Lower lobe of right lung (tissue), 2 donors: ENCODE measurements around the gene PML. TPM values are rescaled to one million over a fixed set of nuclear protein-coding genes. Genes with fewer than 3 reads are reported as not detected.

Experiments
- ATAC-seq, 2 donors: fragments of 200-7000 bp; cut with Tn5 transposase; one replicate each; pipeline ENCODE4 v1.9.1; 2020 to 2022; ENCODE audit warnings: mild to moderate bottlenecking in 2 of 2, moderate library complexity in 2 of 2
- DNase-seq: peaks from one replicate; pipeline ENCODE4 v3.0.0-alpha.2; 2020
- H3K27ac ChIP-seq: fragments of 200-600 bp; one replicate; pipeline ENCODE4 v1.8.0; 2022
- H3K27me3 ChIP-seq: fragments of 200-600 bp; one replicate; pipeline ENCODE4 v1.8.0; 2022; ENCODE audit warnings: low read depth
- H3K36me3 ChIP-seq: fragments of 200-600 bp; one replicate; pipeline ENCODE4 v1.8.0; 2022; ENCODE audit warnings: mild to moderate bottlenecking
- H3K4me1 ChIP-seq: fragments of 200-600 bp; one replicate; pipeline ENCODE4 v1.8.0; 2022
- H3K4me3 ChIP-seq: fragments of 200-600 bp; one replicate; pipeline ENCODE4 v1.8.0; 2022; ENCODE audit warnings: mild to moderate bottlenecking
- H3K9me3 ChIP-seq: fragments of 200-600 bp; one replicate; pipeline ENCODE4 v1.8.0; 2022
- intact Hi-C: fragments of 100-400 bp; cut with DNase I; formaldehyde crosslinking; loops from one replicate; pipeline ENCODE4 v1.11.0; 2022
- total RNA-seq: library from RNA; stranded (reverse); fragmentation: NEBNext Ultra II Directional; extraction: Animal tissue kit (Norgen Biotek cat#: 25700); gene quantifications from one replicate; pipeline ENCODE4 v1.2.1, GENCODE V29; 2021
- TF ChIP-seq, protein P1 (sequence below): fragments of 200-600 bp; IDR thresholded peaks from one replicate; pipeline ENCODE4 v1.8.0; 2022; ENCODE audit warnings: antibody characterized with exemption, mild to moderate bottlenecking
- donor health status: DM: no; HTN: yes; CAD: no; lungs with severe emphysema.

Gene PML
- total RNA-seq, 1 donor from 2014 or later = 79.4 TPM

DNA sequence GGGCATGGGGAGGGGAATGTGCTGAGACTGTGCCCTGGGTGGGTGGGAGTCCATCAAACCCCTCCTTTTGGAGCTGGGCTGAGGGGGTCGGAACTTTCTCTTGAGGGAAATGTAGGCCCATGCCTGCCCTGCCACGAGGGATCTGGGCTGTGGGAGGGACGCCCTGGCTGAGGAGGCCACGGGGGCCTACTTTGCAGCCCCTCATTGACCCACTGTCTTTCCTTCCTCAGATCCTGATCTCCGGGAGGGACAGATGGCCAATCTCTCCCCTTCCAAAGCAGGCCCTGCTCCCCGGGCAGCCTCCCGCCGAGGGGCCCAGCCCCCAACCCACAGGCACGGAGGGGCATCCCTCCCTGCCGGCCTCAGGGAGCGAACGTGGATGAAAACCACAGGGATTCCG is 42.9 kb upstream of the PML start:
- Histone ChIP-seq H3K9me3 (no peaks in the 10 kb centered on the region), H3K4me1 (peaks cover 20% of the 10 kb centered on the region), H3K4me3 (no peak overlapping the region), H3K27ac (peak overlapping the region; percentile 84), H3K36me3 (no peaks in the 10 kb centered on the region), H3K27me3 (no peaks in the 10 kb centered on the region)
- intact Hi-C loops = no loop called here
- DNase-seq (peak; percentile 36), ATAC-seq (peak in 1 of 2 donors; percentile 35)
- TF ChIP-seq, protein P1, sequence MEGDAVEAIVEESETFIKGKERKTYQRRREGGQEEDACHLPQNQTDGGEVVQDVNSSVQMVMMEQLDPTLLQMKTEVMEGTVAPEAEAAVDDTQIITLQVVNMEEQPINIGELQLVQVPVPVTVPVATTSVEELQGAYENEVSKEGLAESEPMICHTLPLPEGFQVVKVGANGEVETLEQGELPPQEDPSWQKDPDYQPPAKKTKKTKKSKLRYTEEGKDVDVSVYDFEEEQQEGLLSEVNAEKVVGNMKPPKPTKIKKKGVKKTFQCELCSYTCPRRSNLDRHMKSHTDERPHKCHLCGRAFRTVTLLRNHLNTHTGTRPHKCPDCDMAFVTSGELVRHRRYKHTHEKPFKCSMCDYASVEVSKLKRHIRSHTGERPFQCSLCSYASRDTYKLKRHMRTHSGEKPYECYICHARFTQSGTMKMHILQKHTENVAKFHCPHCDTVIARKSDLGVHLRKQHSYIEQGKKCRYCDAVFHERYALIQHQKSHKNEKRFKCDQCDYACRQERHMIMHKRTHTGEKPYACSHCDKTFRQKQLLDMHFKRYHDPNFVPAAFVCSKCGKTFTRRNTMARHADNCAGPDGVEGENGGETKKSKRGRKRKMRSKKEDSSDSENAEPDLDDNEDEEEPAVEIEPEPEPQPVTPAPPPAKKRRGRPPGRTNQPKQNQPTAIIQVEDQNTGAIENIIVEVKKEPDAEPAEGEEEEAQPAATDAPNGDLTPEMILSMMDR = no peak

DNA sequence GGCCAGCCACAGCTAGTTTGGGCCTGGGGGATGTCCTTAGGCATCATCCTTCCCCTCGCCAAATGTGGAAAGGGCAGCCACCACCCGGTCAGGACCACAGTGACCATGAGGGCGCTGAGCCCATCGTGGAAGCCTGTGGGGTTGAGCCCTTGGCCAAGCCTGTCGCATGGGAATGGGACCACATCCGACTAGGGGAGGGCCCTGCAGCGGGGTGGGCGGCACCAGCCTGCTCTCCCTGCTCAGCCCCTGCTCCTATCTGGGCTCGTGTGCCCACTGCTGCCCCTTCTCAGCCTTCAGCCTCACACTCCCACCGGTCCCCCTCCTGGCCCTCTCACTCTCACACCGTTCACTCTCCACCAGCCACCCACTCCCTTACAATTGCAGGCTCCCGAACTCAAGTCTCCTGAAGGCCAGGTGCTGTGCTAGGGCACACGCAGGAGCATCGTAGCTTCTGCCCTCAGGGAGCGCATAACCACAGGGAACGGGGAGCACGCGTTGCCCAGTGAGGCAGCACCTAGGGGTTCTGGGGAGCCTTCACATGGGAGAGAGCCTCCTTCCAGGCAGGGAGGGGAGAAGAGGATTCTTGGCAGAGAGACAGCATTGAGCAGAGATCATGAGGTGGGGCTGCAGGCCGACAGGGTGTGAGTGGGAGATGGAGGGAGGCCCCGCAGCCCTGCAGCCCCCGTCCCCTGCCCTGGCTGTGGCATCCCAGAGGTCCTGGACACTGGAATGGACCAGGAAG is 42.2 kb upstream of the PML start:
- peak overlapping the region; percentile 84 for H3K27ac ChIP-seq
- ATAC-seq (no peak), DNase-seq (peak; percentile 43)
- no peaks in the 10 kb centered on the region for H3K9me3 ChIP-seq
- H3K36me3 ChIP-seq = no peaks in the 10 kb centered on the region
- H3K4me1 ChIP-seq = peaks cover 24% of the 10 kb centered on the region
- H3K27me3 ChIP-seq = no peaks in the 10 kb centered on the region
- no peak overlapping the region for H3K4me3 ChIP-seq
- intact Hi-C loops = no loop called here
- TF ChIP-seq, protein P1 = no peak

DNA sequence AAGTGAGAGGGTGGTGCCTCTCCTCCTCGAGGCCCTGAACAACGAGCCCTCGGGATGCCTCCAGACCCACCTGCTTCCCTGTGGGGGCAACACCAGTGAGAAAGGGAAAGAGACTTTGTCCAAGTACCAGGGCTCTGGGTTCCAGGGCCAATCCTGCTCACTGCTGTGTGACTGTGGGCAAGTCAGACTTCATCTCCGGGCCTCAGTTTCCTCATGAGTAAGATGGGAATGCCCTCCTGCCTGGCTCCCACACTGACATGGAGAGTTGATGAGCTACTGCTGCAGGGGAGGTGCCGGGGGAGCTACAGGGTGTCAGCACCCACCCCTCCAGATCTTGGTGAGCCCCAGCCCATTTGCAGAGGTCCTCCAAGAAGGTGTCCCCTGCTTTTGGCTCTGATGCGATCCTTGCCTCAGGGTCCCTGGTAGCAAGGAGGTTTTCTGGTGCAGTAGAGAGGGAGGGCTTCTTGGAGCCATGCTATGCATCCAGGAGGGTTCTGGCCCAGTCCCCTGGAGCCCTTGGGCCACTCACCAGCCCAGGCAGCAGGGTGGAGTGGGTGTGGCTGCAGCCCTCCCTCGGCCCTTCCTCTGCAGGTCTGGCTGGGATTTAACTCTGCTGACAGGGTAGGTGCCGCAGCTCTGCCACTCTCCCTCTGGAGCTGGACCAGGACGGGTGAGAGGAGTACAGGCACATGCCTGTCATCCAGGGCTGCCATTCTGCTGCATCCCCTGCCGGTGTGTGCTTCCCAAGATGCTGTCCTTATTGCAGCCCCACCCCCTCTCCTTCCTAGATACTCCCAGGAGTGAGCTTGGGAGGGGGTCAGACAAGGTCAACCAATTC is 41.4 kb upstream of the PML start:
- TF ChIP-seq, protein P1 = no peak
- Histone ChIP-seq H3K36me3 (no peaks in the 10 kb centered on the region), H3K9me3 (no peaks in the 10 kb centered on the region), H3K27me3 (no peaks in the 10 kb centered on the region), H3K4me1 (peaks cover 24% of the 10 kb centered on the region), H3K27ac (peak overlapping the region; percentile 84), H3K4me3 (no peak overlapping the region)
- intact Hi-C loops = no loop called here
- ATAC-seq (no peak), DNase-seq (peak; percentile 34)

DNA sequence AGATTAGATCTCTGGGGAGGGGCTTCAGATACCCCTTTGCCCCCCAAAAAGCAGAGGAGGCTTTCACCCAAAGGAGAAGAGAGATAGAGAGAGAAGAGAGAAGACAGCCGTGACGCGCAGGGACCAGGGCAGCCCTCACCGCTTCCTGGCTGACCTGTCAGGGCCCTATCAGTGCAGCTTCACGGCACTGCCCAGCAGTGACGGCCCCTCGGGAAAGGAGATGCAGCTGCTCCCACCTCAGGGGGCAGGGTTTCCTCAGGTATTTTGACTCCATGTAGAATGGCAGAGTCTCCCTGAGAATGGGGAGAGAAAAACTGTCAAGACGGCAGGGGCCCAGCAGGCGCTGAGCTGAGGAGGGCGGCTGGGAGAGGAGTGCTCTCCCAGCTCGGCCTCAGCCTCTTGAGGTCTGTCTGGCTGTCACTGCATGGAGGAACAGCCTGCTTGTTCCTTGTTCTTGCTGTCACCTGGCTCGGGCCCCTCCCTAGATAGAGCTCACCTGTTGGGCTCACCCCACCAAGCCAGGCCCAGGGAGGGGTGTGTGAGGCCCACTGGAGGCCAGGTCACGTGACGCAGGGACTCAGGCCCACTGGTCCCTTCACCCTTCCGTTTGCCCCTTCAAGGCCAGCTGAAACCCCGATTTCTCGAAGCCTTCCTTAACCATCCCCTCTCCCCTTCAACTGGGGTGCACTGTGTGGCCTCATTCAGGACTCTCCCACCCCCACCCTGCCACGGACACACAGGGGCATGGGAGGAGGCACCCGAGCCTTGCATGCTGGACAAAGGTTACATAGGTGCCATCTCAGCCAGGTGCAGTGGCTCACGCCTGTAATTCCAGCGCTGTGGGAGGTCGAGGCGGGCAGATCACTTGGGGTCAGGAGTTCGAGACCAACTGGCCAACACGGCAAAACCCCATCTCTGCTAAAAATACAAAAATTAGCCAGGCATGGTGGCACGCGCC is 40.0 kb upstream of the PML start:
- H3K4me3 ChIP-seq = no peak overlapping the region
- H3K27ac ChIP-seq = no peak overlapping the region
- peaks cover 24% of the 10 kb centered on the region for H3K4me1 ChIP-seq
- TF ChIP-seq, protein P1 = no peak
- no peaks in the 10 kb centered on the region for H3K27me3 ChIP-seq
- DNase-seq (no peak), ATAC-seq (no peak)
- intact Hi-C loops = no loop called here
- no peaks in the 10 kb centered on the region for H3K9me3 ChIP-seq
- H3K36me3 ChIP-seq = no peaks in the 10 kb centered on the region

DNA sequence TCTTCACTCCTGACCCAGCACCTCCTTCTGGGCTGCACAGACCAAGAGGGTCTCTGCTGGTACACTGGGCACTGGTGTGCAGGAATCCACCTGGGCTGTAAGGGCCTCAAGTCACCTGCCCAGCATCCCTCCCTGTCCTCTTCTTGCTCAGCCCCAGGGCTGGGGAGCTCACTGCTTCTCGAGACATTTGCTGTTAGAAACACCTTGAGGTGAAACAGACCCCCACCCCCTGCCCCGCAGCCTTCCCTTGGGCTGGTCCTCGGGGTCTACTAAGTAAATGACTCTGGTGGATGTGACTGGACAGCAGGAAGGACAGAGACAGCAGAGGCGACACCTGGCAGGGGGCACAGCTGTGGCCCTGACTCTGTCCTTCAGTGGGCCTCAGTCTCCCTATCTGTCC is 39.2 kb upstream of the PML start:
- TF ChIP-seq, protein P1 = no peak
- H3K36me3 ChIP-seq = no peaks in the 10 kb centered on the region
- H3K4me1 ChIP-seq = peaks cover 24% of the 10 kb centered on the region
- H3K27ac ChIP-seq = no peak overlapping the region
- no peak for ATAC-seq
- no peak for DNase-seq
- no peaks in the 10 kb centered on the region for H3K27me3 ChIP-seq
- intact Hi-C loops = no loop called here
- no peaks in the 10 kb centered on the region for H3K9me3 ChIP-seq
- no peak overlapping the region for H3K4me3 ChIP-seq
